Measurements from ENCODE around the gene PEPD. TPM values are rescaled to one million over a fixed set of nuclear protein-coding genes. Genes with fewer than 3 reads are reported as not detected.

The PEPD gene
- total RNA-seq, 1 donor from 2014 or later = 84.7 TPM

DNA sequence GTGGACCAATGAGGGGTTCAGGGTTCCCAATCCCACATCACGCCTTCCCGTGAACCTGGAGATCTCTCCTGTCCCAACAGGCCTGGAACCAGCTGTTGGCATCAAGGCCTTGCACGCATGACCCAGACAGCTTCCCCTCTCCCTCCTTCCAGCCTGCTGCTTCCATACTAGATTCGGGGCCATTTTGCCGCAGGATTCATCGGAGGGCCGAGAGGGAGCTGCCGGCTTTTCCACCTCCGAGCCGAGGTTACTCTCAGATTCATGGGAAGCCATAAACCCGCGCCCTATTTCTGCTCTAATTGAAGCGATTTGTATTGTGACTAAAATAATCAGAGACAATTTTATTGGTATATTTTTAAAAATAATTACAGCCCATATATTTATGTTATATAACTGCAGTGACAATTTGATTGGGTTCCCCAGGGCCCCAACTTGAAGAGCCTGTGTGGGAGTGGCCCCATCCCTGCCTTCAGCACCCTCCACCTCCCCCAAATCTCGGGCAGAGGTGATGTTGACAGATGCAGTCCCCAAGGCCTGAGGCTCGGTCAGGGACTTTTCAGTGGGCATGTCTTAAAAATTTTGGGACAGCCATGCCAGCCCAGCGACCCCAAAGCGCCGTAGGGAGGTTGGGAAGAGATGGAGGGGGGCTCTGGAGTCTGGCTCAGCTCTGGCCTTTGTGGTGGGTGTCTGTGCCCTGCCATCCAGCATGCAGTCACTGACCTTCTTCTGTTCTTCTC is 30.8 kb upstream of the PEPD start:
- no peak overlapping the region for H3K27ac Mint-ChIP-seq
- TF ChIP-seq CTCF (conservative IDR thresholded peaks at IDR 0.05) = no peak
- no peak overlapping the region for H3K4me3 Mint-ChIP-seq
- no peaks in the 10 kb centered on the region for H3K36me3 Mint-ChIP-seq
- no peaks in the 10 kb centered on the region for H3K4me1 Mint-ChIP-seq (ENCODE audit: unreplicated experiment)
- H3K9me3 Mint-ChIP-seq = no peaks in the 10 kb centered on the region
- peaks cover 21% of the 10 kb centered on the region for H3K27me3 Mint-ChIP-seq
- DNase-seq (ENCODE audit: extremely low spot score, unreplicated experiment) = no peak

- Mint-ChIP-seq H3K36me3 (no peaks in the 10 kb centered on the region), H3K4me3 (no peak overlapping the region), H3K27me3 (peaks cover 22% of the 10 kb centered on the region), H3K9me3 (no peaks in the 10 kb centered on the region), H3K27ac (no peak overlapping the region), H3K4me1 (ENCODE audit: unreplicated experiment) (no peaks in the 10 kb centered on the region)
- TF ChIP-seq CTCF (conservative IDR thresholded peaks at IDR 0.05) = no peak
- DNase-seq (ENCODE audit: extremely low spot score, unreplicated experiment) = no peak
Measured at GRCh38 chr19:33551676-33552075, 30.1 kb upstream of the PEPD start.

DNA sequence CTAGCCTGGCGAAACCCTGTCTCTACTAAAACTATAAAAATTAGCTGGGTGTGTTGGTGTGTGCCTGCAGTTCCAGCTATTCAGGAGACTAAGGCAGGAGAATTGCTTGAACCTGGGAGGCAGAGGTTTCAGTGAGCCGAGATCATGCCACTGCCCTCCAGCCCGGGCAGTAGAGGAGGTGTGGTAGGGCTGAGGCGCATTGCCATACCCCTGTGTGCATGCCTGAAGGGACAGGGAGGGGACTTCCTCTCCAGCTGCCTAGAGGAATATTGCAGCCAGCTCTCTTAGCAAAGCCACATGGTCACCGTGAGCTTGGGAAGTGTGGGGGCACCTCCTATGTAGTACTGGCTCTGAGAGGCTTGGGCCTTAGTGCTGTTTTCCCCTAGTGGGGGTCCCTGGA is 29.2 kb upstream of the PEPD start:
- Mint-ChIP-seq H3K27ac (no peak overlapping the region), H3K9me3 (no peaks in the 10 kb centered on the region), H3K27me3 (peaks cover 23% of the 10 kb centered on the region), H3K36me3 (no peaks in the 10 kb centered on the region), H3K4me1 (ENCODE audit: unreplicated experiment) (no peaks in the 10 kb centered on the region), H3K4me3 (no peak overlapping the region)
- no peak for TF ChIP-seq CTCF (conservative IDR thresholded peaks at IDR 0.05)
- no peak for DNase-seq (ENCODE audit: extremely low spot score, unreplicated experiment)

DNA sequence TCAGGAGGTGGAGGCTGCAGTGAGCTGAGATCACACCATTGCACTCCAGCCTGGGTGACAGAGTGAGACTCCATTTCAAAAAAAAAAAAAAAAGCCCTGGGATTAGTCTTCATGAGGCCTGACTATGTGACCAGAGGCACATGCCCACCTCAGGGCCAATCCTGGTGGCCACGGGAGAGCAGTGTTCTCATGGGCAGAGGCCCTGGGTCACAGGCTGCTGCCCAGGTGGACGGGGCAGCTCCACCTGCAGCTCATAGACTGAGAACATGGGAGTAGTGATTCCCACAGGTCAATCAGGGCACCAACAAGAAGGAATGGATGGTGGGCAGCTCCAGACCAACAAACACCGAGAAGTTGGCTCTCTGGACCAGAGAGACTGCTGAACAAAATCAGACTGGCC is 26.1 kb upstream of the PEPD start:
- Mint-ChIP-seq H3K36me3 (no peaks in the 10 kb centered on the region), H3K9me3 (no peaks in the 10 kb centered on the region), H3K4me3 (no peak overlapping the region), H3K27ac (no peak overlapping the region), H3K4me1 (ENCODE audit: unreplicated experiment) (no peaks in the 10 kb centered on the region), H3K27me3 (peaks cover 23% of the 10 kb centered on the region)
- TF ChIP-seq CTCF (conservative IDR thresholded peaks at IDR 0.05) = no peak
- no peak for DNase-seq (ENCODE audit: extremely low spot score, unreplicated experiment)

- DNase-seq (ENCODE audit: extremely low spot score, unreplicated experiment) = no peak
- peaks cover 31% of the 10 kb centered on the region for H3K27me3 Mint-ChIP-seq
Measured at GRCh38 chr19:33546656-33547055, 25.1 kb upstream of the PEPD start.

More at GRCh38 chr19:33546656-33547055, 25.1 kb upstream of the PEPD start:
- TF ChIP-seq CTCF (conservative IDR thresholded peaks at IDR 0.05) = no peak
- Mint-ChIP-seq H3K4me1 (ENCODE audit: unreplicated experiment) (no peaks in the 10 kb centered on the region), H3K36me3 (no peaks in the 10 kb centered on the region), H3K4me3 (no peak overlapping the region), H3K9me3 (no peaks in the 10 kb centered on the region), H3K27ac (no peak overlapping the region)

Data from type B pancreatic cell (in vitro differentiated cells).